ENCODE data around the gene CASZ1. TPM values are rescaled to one million over a fixed set of nuclear protein-coding genes. Genes with fewer than 3 reads are reported as not detected.

Gene CASZ1
- total and polyA plus RNA-seq, 9 of the 15 experiments (the other 6 are each of a cell fraction or from before 2014, with no cell fraction given): 0.01 to 4.0 (median 0.76) TPM; not detected in 1

DNA sequence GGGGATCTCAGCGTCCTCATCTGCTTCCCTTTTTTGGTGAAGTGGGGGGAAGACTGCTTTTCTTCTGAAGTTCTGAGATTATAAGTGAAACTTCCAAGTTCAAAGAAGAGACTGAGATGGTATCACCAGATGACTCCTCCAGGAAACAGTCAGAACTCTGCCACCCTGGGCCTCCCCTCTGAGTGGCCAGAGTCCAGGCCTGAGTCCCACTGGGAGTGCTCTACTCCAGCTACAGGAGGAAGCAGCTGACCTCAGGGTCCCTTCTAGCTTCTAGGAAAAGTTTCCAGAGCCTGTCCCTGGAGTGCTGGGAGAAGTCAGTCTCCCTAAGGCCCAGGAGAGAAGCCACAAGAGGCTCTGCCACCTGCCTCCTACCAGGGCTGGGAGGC, 104.7 kb downstream of the CASZ1 start (continued):
- TF ChIP-seq, protein P1, sequence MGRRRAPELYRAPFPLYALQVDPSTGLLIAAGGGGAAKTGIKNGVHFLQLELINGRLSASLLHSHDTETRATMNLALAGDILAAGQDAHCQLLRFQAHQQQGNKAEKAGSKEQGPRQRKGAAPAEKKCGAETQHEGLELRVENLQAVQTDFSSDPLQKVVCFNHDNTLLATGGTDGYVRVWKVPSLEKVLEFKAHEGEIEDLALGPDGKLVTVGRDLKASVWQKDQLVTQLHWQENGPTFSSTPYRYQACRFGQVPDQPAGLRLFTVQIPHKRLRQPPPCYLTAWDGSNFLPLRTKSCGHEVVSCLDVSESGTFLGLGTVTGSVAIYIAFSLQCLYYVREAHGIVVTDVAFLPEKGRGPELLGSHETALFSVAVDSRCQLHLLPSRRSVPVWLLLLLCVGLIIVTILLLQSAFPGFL (CRISPR knock-in tag; IDR thresholded peaks at IDR 0.05): no peak
- TF ChIP-seq FOSL1 (tag; conservative IDR thresholded peaks at IDR 0.05): peak; percentile 57
- TF ChIP-seq ZNF239 (CRISPR knock-in tag; IDR thresholded peaks at IDR 0.05): no peak
- no peak for TF ChIP-seq IRF9 (tag; IDR thresholded peaks at IDR 0.05)
- TF ChIP-seq PHF8 (IDR thresholded peaks at IDR 0.05; ENCODE audit: borderline replicate concordance, low read length): no peak
- TF ChIP-seq CCAR2 (IDR thresholded peaks at IDR 0.05; ENCODE audit: low read depth, low read length): no peak
- no peak for TF ChIP-seq ZNF408 (CRISPR knock-in tag; IDR thresholded peaks at IDR 0.05; ENCODE audit: low read depth)
- no peak for TF ChIP-seq FOXP1 (CRISPR knock-in tag; IDR thresholded peaks at IDR 0.05)
- no peak for TF ChIP-seq SP1 (CRISPR knock-in tag; IDR thresholded peaks at IDR 0.05)
- 0 out of 4 replicates have a peak, but pooled peaks of 1 of the 2 experiments have one; percentile 5 for TF ChIP-seq RCOR1 (IDR thresholded peaks at IDR 0.05; ENCODE audit: borderline replicate concordance in 1 of 2, low read depth in 2 of 2, low read length in 2 of 2)
